ENCODE data around the gene C19orf25. TPM values are rescaled to one million over a fixed set of nuclear protein-coding genes. Genes with fewer than 3 reads are reported as not detected.

Gene C19orf25
- total and polyA plus RNA-seq, 9 of the 15 experiments (the other 6 are each of a cell fraction or from before 2014, with no cell fraction given) = 0.79 to 96.0 (median 36.1) TPM

DNA sequence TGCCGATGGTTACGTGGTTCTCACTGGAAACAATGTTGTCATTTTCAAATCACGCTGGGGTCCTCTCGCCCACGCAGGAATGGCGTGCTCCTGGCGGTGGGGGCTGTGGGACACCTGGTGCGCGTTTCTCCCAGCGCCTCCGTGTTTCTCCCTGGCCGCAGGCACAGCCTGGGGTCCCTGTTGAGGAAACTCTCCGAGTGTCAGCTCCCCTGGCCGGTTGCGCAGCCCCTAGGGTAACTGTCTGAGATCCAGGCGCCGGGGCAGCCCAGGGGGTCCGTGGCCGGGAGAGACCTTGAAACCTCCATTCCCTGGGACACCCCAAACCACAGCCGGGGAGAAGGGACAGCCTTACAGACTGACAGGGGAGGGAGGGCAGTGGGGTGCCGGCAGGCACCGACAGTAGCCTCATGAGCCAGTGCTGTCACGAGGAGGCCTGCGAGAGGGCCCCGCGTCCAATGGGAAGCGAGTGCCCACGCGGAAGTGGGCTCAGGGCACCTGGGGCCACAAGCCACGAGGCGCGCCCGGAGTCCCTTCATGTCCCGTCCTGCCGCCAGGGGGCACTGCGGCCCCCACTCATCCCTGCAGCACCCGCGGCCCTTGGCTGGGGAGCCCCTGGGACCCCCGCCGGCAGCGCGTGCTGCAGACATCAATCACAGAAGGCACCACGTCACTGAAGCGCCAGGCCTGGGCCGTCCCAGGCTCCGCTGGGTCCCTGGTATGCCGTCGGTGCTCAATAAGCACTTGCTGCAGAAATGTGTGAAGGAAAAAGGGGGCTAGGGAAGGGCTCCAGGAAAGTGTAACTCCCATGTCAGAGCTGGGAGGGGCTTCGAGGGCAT is 24.3 kb upstream of the C19orf25 start (continued):
- TF ChIP-seq FOXM1 (IDR thresholded peaks at IDR 0.05; ENCODE audit: low read depth) = 0 out of 2 replicates have a peak, but pooled peaks have one; percentile 9
- no peak; the same call in 1 of the 2 replicates for TF ChIP-seq FOXM1 (CRISPR knock-in tag; IDR thresholded peaks at IDR 0.05; ENCODE audit: low read depth)
- 0 out of 2 replicates have a peak, but pooled peaks have one; percentile 17 for TF ChIP-seq ZNF121 (CRISPR knock-in tag; conservative IDR thresholded peaks at IDR 0.05)
- TF ChIP-seq ZNF263 (CRISPR knock-in tag; IDR thresholded peaks at IDR 0.05; ENCODE audit: borderline replicate concordance) = peak; percentile 79; the same call in 1 of the 2 replicates
- 0 out of 2 replicates have a peak, but pooled peaks have one; percentile 80 for TF ChIP-seq XRCC5 (IDR thresholded peaks at IDR 0.05; ENCODE audit: low read depth, low read length)
- TF ChIP-seq, protein P1, sequence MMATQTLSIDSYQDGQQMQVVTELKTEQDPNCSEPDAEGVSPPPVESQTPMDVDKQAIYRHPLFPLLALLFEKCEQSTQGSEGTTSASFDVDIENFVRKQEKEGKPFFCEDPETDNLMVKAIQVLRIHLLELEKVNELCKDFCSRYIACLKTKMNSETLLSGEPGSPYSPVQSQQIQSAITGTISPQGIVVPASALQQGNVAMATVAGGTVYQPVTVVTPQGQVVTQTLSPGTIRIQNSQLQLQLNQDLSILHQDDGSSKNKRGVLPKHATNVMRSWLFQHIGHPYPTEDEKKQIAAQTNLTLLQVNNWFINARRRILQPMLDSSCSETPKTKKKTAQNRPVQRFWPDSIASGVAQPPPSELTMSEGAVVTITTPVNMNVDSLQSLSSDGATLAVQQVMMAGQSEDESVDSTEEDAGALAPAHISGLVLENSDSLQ (IDR thresholded peaks at IDR 0.05) = peak; percentile 79; the same call in 1 of the 2 replicates
- TF ChIP-seq, protein P2, sequence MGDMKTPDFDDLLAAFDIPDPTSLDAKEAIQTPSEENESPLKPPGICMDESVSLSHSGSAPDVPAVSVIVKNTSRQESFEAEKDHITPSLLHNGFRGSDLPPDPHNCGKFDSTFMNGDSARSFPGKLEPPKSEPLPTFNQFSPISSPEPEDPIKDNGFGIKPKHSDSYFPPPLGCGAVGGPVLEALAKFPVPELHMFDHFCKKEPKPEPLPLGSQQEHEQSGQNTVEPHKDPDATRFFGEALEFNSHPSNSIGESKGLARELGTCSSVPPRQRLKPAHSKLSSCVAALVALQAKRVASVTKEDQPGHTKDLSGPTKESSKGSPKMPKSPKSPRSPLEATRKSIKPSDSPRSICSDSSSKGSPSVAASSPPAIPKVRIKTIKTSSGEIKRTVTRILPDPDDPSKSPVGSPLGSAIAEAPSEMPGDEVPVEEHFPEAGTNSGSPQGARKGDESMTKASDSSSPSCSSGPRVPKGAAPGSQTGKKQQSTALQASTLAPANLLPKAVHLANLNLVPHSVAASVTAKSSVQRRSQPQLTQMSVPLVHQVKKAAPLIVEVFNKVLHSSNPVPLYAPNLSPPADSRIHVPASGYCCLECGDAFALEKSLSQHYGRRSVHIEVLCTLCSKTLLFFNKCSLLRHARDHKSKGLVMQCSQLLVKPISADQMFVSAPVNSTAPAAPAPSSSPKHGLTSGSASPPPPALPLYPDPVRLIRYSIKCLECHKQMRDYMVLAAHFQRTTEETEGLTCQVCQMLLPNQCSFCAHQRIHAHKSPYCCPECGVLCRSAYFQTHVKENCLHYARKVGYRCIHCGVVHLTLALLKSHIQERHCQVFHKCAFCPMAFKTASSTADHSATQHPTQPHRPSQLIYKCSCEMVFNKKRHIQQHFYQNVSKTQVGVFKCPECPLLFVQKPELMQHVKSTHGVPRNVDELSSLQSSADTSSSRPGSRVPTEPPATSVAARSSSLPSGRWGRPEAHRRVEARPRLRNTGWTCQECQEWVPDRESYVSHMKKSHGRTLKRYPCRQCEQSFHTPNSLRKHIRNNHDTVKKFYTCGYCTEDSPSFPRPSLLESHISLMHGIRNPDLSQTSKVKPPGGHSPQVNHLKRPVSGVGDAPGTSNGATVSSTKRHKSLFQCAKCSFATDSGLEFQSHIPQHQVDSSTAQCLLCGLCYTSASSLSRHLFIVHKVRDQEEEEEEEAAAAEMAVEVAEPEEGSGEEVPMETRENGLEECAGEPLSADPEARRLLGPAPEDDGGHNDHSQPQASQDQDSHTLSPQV (IDR thresholded peaks at IDR 0.05) = peak; percentile 93
- TF ChIP-seq, protein P3, sequence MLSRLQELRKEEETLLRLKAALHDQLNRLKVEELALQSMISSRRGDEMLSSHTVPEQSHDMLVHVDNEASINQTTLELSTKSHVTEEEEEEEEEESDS (CRISPR knock-in tag; IDR thresholded peaks at IDR 0.05) = no peak
- 0 out of 2 replicates have a peak, but pooled peaks have one; percentile 40 for TF ChIP-seq PML (IDR thresholded peaks at IDR 0.05; ENCODE audit: low read length)
- TF ChIP-seq ZNF239 (CRISPR knock-in tag; IDR thresholded peaks at IDR 0.05) = 0 out of 2 replicates have a peak, but pooled peaks have one; percentile 23
- TF ChIP-seq, protein P4, sequence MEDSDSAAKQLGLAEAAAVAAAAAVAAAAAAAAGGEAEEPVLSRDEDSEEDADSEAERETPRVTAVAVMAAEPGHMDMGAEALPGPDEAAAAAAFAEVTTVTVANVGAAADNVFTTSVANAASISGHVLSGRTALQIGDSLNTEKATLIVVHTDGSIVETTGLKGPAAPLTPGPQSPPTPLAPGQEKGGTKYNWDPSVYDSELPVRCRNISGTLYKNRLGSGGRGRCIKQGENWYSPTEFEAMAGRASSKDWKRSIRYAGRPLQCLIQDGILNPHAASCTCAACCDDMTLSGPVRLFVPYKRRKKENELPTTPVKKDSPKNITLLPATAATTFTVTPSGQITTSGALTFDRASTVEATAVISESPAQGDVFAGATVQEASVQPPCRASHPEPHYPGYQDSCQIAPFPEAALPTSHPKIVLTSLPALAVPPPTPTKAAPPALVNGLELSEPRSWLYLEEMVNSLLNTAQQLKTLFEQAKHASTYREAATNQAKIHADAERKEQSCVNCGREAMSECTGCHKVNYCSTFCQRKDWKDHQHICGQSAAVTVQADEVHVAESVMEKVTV (CRISPR knock-in tag; IDR thresholded peaks at IDR 0.05) = 0 out of 2 replicates have a peak, but pooled peaks have one; percentile 22
- TF ChIP-seq TCF7L2 (IDR thresholded peaks at IDR 0.05; ENCODE audit: low read depth, low read length) = no peak
- TF ChIP-seq MTA1 (IDR thresholded peaks at IDR 0.05; ENCODE audit: borderline replicate concordance) = no peak
- TF ChIP-seq GATA2 (CRISPR knock-in tag; IDR thresholded peaks at IDR 0.05) = no peak
- no peak for TF ChIP-seq TAF9B (IDR thresholded peaks at IDR 0.05; ENCODE audit: partially characterized antibody)
- TF ChIP-seq KLF13 (tag; IDR thresholded peaks at IDR 0.05; ENCODE audit: borderline replicate concordance, low read depth) = 0 out of 2 replicates have a peak, but pooled peaks have one; percentile 28
- no peak; the same call in 1 of the 2 replicates for TF ChIP-seq HCFC1 (IDR thresholded peaks at IDR 0.05; ENCODE audit: low read depth, low read length)
- no peak for TF ChIP-seq SMARCA5 (IDR thresholded peaks at IDR 0.05)
- TF ChIP-seq, protein P5, sequence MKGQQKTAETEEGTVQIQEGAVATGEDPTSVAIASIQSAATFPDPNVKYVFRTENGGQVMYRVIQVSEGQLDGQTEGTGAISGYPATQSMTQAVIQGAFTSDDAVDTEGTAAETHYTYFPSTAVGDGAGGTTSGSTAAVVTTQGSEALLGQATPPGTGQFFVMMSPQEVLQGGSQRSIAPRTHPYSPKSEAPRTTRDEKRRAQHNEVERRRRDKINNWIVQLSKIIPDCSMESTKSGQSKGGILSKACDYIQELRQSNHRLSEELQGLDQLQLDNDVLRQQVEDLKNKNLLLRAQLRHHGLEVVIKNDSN (CRISPR knock-in tag; IDR thresholded peaks at IDR 0.05) = peak; percentile 74

All from K562 (cell line).